Measurements from ENCODE around the gene TERC. TPM values are rescaled to one million over a fixed set of nuclear protein-coding genes. Genes with fewer than 3 reads are reported as not detected.

Gene TERC
- polyA plus RNA-seq, 1 donor (not counting 4 experiments of a cell fraction or from before 2014, with no cell fraction given) = 0.69 TPM

DNA sequence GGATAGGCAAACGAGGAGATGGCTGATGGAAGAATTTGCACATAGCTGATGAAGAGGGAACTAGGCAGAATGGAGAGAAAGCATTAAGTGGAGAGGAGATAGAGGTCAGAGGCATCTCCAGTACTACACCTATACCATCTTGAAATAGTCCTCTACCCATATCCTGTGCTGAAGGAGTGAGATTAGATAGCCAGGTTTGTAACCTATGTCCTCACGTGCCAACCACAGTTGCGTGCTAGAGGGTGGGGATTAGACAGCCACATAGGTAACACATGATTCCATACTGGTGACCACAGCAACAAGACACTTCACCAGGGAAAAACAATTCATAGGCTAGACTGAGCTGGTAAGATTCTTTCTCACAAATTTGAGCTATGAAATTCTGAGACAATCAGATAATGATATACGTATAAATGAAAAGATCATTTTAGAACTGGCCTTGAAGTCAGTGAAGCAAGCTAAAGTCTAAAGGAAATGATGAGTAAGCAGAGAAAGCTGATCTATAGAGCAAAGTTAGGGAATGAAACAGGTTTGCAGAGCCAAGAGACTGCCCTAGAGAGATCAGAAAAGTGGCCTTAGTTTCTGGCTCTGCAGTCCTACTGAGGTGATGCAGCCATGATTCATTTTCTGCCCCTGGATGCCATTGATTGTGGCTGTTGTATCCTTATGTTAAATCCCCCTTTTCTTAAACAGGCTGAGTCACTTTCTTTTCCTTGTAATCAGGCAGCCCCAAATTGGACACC is 26.0 kb upstream of the TERC start:
- Histone ChIP-seq H3K79me2 (ENCODE audit: control insufficient read depth, insufficient read depth, low read length) (no peaks in the 10 kb centered on the region), H4K20me1 (ENCODE audit: control insufficient read depth, extremely low read depth, insufficient read depth, low read length) (no peaks in the 10 kb centered on the region), H3K9ac (ENCODE audit: control insufficient read depth, extremely low read depth, insufficient read depth, low read length) (no peak overlapping the region), H3K4me3 (ENCODE audit: control insufficient read depth in 2 of 3, extremely low read depth in 1 of 3, insufficient read depth in 2 of 3, low read depth in 1 of 3, low read length in 3 of 3) (no peak overlapping the region), H3K36me3 (ENCODE audit: control insufficient read depth in 2 of 2, extremely low read depth in 1 of 2, insufficient read depth in 2 of 2, low read length in 2 of 2) (peaks cover 7 to 9% of the 10 kb centered on the region in 2 experiments), H2AFZ (ENCODE audit: control insufficient read depth, low read length) (no peak overlapping the region), H3K4me1 (ENCODE audit: control insufficient read depth, extremely low read depth, insufficient read depth, low read length) (no peaks in the 10 kb centered on the region), H3K27ac (ENCODE audit: control insufficient read depth, insufficient read depth, low read length) (no peak overlapping the region), H3K4me2 (ENCODE audit: control insufficient read depth, extremely low read depth, insufficient read depth, low read depth, low read length) (no peak overlapping the region), H3K27me3 (ENCODE audit: control insufficient read depth, extremely low read depth, insufficient read depth, low read length) (no peaks in the 10 kb centered on the region), H3K9me1 (ENCODE audit: control insufficient read depth, extremely low read depth, insufficient read depth, low read length) (no peaks in the 10 kb centered on the region), H3K9me3 (ENCODE audit: control insufficient read depth, low read depth, low read length) (no peaks in the 10 kb centered on the region)
- DNase-seq (ENCODE audit: low read depth, low spot score) (no peak), FAIRE-seq (peak; percentile 55)
- no peak for TF ChIP-seq EZH2 (IDR thresholded peaks at IDR 0.05; ENCODE audit: low read length)
- TF ChIP-seq, protein P1, sequence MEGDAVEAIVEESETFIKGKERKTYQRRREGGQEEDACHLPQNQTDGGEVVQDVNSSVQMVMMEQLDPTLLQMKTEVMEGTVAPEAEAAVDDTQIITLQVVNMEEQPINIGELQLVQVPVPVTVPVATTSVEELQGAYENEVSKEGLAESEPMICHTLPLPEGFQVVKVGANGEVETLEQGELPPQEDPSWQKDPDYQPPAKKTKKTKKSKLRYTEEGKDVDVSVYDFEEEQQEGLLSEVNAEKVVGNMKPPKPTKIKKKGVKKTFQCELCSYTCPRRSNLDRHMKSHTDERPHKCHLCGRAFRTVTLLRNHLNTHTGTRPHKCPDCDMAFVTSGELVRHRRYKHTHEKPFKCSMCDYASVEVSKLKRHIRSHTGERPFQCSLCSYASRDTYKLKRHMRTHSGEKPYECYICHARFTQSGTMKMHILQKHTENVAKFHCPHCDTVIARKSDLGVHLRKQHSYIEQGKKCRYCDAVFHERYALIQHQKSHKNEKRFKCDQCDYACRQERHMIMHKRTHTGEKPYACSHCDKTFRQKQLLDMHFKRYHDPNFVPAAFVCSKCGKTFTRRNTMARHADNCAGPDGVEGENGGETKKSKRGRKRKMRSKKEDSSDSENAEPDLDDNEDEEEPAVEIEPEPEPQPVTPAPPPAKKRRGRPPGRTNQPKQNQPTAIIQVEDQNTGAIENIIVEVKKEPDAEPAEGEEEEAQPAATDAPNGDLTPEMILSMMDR (optimal IDR thresholded peaks at IDR 0.05 in 1 of 3, IDR thresholded peaks at IDR 0.05 in 1 of 3, conservative IDR thresholded peaks at IDR 0.05 in 1 of 3; ENCODE audit: extremely low read depth in 1 of 3, insufficient read depth in 2 of 3, low read length in 3 of 3) = no peak
- dilution Hi-C loops (cut with MboI; ENCODE audit: extremely low pct_ligation_motif_present, low sequenced_read_pairs) = no loop called here

DNA sequence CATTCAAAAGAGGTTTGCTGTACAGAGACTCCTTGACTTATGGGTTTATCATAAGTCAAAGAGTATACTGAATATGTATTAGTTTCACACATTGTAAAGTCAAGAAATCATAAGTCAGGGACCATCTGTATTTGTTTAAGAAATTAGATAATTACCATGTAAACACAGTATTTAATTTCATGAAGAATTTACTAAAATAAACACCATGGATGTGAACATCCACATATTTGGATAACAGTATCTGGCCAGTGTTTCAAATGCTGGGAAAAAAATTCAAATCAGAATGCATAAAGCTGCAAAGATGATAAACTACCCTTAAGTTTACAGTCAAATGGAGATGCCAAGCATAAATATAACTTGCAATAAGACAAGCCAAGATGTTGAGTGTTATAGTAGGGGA is 25.4 kb upstream of the TERC start:
- FAIRE-seq (no peak), DNase-seq (ENCODE audit: low read depth, low spot score) (no peak)
- Histone ChIP-seq H3K9ac (ENCODE audit: control insufficient read depth, extremely low read depth, insufficient read depth, low read length) (no peak overlapping the region), H3K9me1 (ENCODE audit: control insufficient read depth, extremely low read depth, insufficient read depth, low read length) (no peaks in the 10 kb centered on the region), H2AFZ (ENCODE audit: control insufficient read depth, low read length) (no peak overlapping the region), H3K4me2 (ENCODE audit: control insufficient read depth, extremely low read depth, insufficient read depth, low read depth, low read length) (no peak overlapping the region), H3K79me2 (ENCODE audit: control insufficient read depth, insufficient read depth, low read length) (no peaks in the 10 kb centered on the region), H3K4me3 (ENCODE audit: control insufficient read depth in 2 of 3, extremely low read depth in 1 of 3, insufficient read depth in 2 of 3, low read depth in 1 of 3, low read length in 3 of 3) (no peak overlapping the region), H3K27me3 (ENCODE audit: control insufficient read depth, extremely low read depth, insufficient read depth, low read length) (no peaks in the 10 kb centered on the region), H3K27ac (ENCODE audit: control insufficient read depth, insufficient read depth, low read length) (no peak overlapping the region), H3K36me3 (ENCODE audit: control insufficient read depth in 2 of 2, extremely low read depth in 1 of 2, insufficient read depth in 2 of 2, low read length in 2 of 2) (peaks cover 8 to 9% of the 10 kb centered on the region in 2 experiments), H4K20me1 (ENCODE audit: control insufficient read depth, extremely low read depth, insufficient read depth, low read length) (no peaks in the 10 kb centered on the region), H3K4me1 (ENCODE audit: control insufficient read depth, extremely low read depth, insufficient read depth, low read length) (no peaks in the 10 kb centered on the region), H3K9me3 (ENCODE audit: control insufficient read depth, low read depth, low read length) (no peaks in the 10 kb centered on the region)
- TF ChIP-seq, protein P1 (optimal IDR thresholded peaks at IDR 0.05 in 1 of 3, IDR thresholded peaks at IDR 0.05 in 1 of 3, conservative IDR thresholded peaks at IDR 0.05 in 1 of 3; ENCODE audit: extremely low read depth in 1 of 3, insufficient read depth in 2 of 3, low read length in 3 of 3) = no peak
- no peak for TF ChIP-seq EZH2 (IDR thresholded peaks at IDR 0.05; ENCODE audit: low read length)
- dilution Hi-C loops (cut with MboI; ENCODE audit: extremely low pct_ligation_motif_present, low sequenced_read_pairs) = no loop called here
